HG03342 (cell line): ENCODE results near the gene PLSCR1.
"Not testable (repeated sequence)": the region's sequence is repeated elsewhere in the genome, so short reads cannot be mapped to it uniquely, and the experiment has no call there.

ENCODE experiments used
- ATAC-seq: cut with Tn5 transposase; IDR thresholded peaks from one replicate; pipeline ENCODE4 v1.9.1; 2021; ENCODE audit warnings: mild to moderate bottlenecking, moderate library complexity; ENCODE audit not compliant: unreplicated experiment

Gene PLSCR1

GRCh38 chr3:146550743-146551510 is 6.5 kb upstream of the PLSCR1 start:
- peak; percentile 93 for ATAC-seq

DNA sequence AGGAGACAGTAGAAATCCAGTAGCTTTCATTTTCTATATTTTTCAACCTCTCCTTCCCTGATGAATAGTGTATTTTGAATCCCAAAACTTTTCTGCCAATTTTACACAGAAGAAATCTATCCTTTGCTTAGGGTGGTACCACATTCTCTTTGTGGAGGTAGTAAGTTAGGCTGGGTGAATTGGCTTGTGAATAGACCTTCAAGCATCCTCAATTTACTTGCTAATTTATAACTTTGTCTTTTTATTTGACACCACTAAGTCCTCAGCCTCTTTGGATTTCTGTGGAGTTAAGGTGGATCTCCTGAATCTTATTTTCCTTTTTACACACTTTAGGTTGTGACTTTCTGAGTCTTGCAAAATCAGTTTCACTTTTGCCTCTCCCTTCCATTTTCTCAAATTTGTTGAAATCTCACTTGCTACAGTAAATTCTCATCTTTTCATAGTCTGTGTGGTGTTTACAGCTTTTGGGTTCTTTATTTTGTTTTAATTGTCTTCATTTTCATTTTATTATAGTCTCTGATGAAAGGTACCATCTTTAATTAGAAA is 5.7 kb upstream of the PLSCR1 start:
- ATAC-seq: no peak

DNA sequence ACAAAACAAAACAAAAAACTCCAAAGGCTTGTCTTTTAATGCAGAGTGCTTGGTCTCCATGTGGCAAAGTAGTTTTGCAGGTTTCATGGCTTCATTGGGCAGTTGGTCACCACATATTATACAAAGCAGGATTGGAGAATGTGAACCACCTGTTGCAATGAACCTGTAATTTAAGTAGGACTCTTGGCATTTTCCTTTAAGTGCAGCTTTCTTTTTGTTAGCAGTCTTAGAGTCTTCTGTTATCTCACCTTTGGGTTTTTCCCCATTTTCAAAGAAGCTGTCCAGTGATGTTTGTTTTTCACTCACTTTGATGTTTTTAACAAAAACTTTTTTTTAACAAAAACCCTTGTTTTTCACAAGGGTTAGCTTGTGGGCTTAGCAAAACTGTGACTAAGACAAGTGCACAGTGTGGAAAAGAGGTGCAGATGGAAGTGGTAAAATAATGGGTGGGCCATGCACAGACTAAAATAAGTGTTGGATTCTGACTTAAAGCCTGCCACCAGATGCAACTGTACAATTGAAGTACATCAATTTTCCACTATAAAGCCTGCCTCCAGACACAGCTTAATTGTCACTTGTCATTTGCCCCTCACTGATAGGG is 2.9 kb upstream of the PLSCR1 start:
- no peak for ATAC-seq

DNA sequence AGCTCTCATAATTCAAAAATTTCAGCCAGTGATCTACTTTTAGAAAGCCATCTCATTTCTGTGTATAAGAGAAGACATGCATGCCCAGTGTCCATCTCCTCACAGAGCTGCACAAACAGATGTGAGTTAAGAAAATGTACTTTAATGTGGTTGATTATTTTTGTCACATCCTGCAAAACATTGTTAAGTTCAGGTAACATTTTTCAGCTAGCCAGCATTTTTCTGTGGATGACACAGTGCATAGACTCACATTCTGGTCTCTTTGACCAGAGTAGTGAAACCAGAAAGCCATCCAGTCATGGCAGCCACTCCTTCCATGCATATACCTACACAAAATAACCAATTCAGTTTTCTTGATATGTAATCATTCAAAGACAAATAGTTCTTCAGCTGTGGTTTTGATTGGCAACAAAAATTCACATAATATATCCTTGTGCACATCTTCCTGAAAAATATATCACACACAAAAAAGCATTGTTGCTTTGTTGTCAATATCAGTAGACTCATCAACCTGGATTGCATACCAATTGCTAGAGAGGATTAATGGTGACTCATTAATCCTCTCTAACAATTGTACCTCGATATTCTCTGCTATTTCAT is 2.1 kb upstream of the PLSCR1 start:
- ATAC-seq: no peak

DNA sequence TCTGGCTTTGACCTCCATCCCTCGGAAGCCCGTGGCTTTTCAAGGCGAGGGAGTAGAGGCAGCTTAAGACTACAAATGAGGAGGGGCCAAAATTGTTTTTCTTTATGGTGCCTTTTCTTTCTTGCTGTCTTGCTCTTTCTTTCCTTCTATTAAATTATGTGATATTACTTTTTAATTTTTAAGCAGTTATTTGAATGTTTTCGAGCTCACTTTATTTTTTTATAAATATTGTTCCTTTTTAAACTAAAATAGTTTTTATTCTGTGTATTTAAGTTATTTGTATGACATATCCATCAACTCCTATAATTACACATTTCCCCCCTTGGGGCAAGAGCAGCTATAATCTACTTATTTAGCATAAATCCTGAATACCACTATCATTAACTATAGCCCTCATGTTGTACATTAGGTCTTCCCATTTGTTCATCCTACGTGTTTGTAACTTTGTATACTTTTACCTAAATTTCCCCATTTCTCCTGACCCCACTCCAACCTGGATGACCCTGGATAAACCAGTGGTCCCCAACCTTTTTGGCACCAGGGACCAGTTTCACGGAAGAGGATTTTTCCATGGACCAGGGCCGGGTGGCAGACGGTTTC is 622 bp upstream of the PLSCR1 start:
- no peak for ATAC-seq

DNA sequence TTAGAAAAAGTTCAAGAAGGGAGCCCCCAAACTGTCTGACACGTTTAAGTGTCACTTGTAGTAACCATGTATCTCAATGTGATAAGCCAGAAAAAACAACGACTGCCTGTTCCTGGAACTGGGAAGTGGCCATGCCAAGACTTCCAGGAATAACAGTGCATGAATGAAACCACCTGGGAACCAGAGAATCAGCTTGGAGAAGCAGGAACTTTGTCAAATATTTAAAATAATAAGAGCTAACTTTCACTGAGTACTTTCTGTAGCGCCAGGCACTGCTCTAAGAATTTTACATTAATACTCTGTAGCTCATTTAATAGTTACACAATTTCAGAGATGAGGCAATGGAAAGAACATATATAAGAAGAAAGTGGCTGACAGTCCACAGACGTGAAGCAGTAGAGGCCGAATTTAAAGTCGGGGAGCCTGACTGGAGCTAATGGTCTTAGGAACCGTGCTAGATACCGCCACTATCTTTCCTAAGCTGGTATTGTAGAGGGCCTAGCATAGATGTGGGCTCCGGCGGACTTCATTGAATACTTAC is 876 bp downstream of the PLSCR1 start:
- ATAC-seq: peak; percentile 1

DNA sequence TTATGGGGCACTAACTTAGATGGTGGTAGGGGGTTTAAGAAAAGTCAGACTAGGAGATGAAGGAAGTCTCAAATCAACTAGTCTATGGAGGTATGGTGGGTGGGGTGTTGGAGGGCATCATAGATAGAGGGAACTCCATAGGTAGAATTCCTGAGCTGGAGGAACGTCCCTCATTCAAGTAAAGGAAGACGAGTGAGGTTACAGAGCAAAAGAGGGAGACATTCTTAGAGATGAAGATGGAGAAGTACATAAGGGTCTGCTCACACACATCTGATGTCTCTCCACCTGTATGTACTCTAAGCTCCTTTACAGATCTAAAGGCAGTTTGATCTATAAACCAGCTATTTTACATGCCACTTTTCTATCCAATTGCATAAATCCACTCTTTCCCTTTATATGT is 1.4 kb downstream of the PLSCR1 start:
- ATAC-seq: no peak

GRCh38 chr3:146542179-146542578 is 2.2 kb downstream of the PLSCR1 start:
- ATAC-seq: no peak

DNA sequence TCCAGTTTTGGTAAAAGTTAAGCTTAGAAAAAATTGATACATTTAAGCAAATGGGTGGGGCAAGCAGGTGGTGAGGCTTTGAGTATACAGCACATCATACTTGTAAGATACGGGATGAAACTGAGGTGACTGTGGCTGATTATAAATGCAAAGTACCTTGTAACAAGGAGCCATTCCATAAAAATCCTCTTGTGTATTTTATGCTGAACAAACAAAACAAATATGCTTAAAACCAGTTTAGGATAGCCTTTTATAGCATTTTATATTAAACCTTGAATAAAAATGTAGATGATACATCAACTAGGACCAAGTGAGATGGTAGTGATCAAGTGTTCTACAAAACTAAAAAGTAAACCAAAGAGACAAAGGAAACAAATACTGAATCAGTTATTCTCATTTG is 3.4 kb downstream of the PLSCR1 start:
- ATAC-seq: no peak

GRCh38 chr3:146540236-146540635 is 4.2 kb downstream of the PLSCR1 start:
- ATAC-seq: no peak

GRCh38 chr3:146539315-146539714 is 5.1 kb downstream of the PLSCR1 start:
- no peak for ATAC-seq

GRCh38 chr3:146537603-146538002 is 6.8 kb downstream of the PLSCR1 start:
- ATAC-seq: no peak

DNA sequence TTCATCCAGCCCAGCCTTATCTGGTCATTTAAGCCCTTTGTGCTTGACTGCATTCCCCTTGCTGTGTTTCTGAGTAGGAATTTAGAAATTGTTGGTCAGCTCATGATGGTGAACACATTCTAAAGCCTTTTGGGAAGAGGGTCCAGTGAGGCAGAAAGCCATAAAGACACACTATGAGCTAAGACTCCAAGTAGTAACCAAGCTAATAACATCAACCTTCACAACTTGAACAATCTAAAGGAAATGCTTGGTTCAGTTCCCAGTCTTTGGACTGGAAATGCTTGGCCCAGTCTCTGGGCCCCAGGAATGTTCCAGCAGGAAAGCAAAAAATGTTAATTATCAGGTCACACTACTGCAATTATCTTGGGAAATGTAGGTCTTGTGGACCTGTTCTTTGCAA is 7.7 kb downstream of the PLSCR1 start:
- no peak for ATAC-seq

DNA sequence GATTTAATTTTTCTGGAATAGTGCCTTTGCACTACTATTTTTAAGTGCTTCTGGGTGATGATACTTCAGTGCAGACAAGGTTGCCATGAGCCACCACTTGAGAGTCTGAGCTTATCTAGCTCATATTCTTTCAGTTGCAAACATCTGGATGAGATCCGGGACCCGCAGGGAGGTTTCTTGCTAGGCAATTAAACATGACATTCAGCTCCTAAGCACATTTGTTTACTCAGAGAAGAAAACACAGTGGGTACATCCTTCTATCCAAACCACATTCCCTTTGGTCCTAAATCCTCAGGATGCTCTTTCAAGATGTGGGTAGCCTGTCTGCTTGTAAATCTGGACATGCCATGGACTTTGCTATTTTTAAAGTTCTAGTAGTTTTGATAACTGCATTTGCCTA is 12.0 kb downstream of the PLSCR1 start:
- ATAC-seq: no peak

GRCh38 chr3:146530609-146531008 is 13.8 kb downstream of the PLSCR1 start:
- ATAC-seq: no peak

DNA sequence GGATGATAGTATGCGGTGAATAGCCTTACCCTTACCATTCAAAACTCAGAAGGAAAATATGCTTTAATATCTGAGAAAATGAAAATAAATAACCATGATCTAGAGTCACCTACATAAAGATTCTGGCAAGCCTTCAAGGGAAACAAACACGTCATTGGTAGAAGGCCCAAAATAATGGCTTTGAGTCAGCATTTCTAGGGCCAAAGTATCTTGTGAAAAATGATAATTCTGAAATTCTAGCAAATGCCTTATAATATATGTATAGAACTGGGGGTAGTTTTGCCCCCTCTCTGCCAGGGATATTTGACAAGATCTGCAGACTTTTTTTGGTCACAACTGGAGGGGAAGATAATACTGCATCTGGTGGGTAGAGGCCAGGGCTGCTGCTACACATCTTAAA is 15.4 kb downstream of the PLSCR1 start:
- ATAC-seq: no peak

DNA sequence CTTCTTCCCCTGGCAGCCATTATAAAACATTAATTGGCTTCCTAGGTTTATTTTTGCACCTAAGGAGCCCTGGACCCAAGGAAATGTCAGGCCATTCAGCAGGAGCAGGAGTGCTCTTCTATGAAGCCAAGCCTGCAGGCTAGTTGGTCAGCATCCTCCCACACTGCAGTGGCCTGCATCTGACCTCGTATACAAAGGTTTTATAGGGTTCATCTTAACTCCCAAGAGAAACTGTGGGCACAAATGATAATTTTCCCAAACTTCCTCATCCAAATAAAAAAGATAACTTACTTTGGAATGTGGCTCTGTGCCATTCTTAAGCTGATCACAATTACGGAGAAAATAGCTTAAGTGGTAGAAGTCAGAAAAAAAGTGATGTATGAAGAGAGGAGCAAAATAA is 19.4 kb downstream of the PLSCR1 start:
- no peak for ATAC-seq

DNA sequence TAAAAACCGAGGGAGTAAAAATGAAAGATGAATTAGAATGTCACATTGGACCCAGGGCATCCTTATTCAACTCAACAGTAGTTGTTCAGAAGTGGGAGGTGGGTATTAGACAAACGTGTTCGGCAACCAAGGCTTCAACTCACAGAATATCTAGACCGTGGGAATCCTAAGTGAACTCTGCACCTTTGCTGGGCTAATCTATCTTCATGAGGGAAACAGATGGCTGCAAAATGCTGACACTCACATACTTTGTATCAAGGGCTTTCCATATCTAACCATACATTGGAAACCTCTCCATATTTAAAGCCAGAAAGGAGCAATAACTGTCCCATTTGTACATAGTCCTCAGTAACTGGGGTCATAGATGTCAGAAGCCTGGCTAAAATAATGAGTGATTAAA is 20.9 kb downstream of the PLSCR1 start:
- ATAC-seq: no peak

DNA sequence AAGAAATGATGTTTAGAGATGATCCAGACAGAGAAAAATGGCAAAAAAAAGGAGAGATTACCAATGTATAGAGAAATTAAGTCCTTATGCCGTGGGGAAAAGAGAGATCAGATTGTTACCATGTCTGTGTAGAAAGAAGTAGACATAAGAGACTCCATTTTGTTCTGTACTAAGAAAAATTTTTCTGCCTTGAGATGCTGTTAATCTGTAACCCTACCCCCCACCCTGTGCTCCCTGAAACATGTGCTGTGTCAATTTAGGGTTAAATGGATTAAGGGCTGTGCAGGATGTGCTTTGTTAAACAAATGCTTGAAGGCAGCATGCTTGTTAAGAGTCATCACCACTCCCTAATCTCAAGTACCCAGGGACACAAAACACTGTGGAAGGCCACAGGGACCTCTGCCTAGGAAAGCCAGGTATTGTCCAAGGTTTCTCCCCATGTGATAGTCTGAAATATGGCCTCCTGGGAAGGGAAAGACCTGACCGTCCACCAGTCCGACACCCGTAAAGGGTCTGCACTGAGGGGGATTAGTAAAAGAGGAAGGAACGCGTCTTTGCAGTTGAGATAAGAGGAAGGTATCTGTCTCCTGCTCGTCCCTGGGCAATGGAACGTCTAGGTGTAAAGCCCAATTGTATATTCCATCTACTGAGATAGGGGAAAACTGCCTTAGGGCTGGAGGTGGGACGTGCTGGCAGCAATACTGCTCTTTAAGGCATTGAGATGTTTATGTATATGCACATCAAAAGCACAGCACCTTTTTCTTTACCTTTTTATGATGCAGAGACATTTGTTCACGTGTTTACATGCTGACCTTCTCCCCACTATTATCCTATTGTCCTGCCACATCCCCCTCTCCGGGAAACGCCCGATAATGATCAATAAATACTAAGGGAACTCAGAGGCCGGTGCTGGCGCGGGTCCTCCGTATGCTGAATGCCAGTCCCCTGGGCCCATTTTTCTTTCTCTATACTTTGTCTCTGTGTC is 21.9 kb downstream of the PLSCR1 start:
- ATAC-seq: not testable (repeated sequence)

- no peak for ATAC-seq
These were observed 23.0 kb downstream of the PLSCR1 start for GRCh38 chr3:146521394-146521793.
